Endothelial cell of umbilical vein (primary cell): Measurements from ENCODE around the gene ENOSF1. TPM values are rescaled to one million over a fixed set of nuclear protein-coding genes. Genes with fewer than 3 reads are reported as not detected.

ENCODE experiments used
- BruUV-seq: library from RNA; stranded (reverse); fragments of 400-500 nt; replicated peaks from 2 replicates; lab custom pipeline; 2021; lab: Mats Ljungman, UMichigan
- CTCF ChIA-PET: fragments of 300-600, 350-600 bp; sonication (Branson Sonifier 250); formaldehyde crosslinking; loops from one replicate; lab custom pipeline; 2021; ENCODE audit warnings: antibody characterized with exemption, inconsistent platforms; lab: Charles Lee
- POLR2A ChIA-PET: fragments of 300-600, 350-600 bp; sonication (Branson Sonifier 250); formaldehyde crosslinking; loops from one replicate; lab custom pipeline; 2021; ENCODE audit warnings: antibody characterized with exemption, inconsistent platforms; lab: Charles Lee
- DNase-seq: peaks from one replicate; pipeline ENCODE4 v3.0.0-alpha.2; 2011; ENCODE audit warnings: low read depth, low spot score
- FAIRE-seq: peaks from 2 replicates; lab custom pipeline; 2011; peaks lifted over from hg19 to GRCh38; lab: Jason Lieb, UNC
- H2AFZ ChIP-seq: 2 replicates; pipeline ENCODE4 v1.6.0; 2012; ENCODE audit warnings: low read depth, low read length, control low read depth, inconsistent platforms
- H3K27ac ChIP-seq: 2 replicates; pipeline ENCODE4 v1.5.1; 2011; ENCODE audit warnings: low read depth, mild to moderate bottlenecking, control low read depth, low read length, moderate library complexity; ENCODE audit not compliant: insufficient read depth
- H3K27me3 ChIP-seq, 2 experiments: 2 replicates each; pipeline versions ENCODE4 v1.6.0 to v1.6.1; 2011; ENCODE audit warnings: low read length in 2 of 2, mixed read lengths in 1 of 2; ENCODE audit not compliant: control insufficient read depth in 2 of 2, insufficient read depth in 2 of 2
- H3K36me3 ChIP-seq, 2 experiments: 2 replicates in 1 of 2; 3 replicates in 1 of 2; pipeline ENCODE4 v1.5.1; 2011; ENCODE audit warnings: low read length in 2 of 2, mild to moderate bottlenecking in 1 of 2, moderate library complexity in 1 of 2; ENCODE audit not compliant: control insufficient read depth in 2 of 2, insufficient read depth in 2 of 2; ENCODE audit errors: extremely low read depth in 1 of 2
- H3K4me1 ChIP-seq: 3 replicates; pipeline ENCODE4 v1.5.1; 2011; ENCODE audit warnings: mild to moderate bottlenecking, low read length; ENCODE audit not compliant: control insufficient read depth, insufficient read depth; ENCODE audit errors: extremely low read depth
- H3K4me2 ChIP-seq: 2 replicates; pipeline ENCODE4 v1.6.1; 2011; ENCODE audit warnings: low read length, control low read depth, mixed read lengths; ENCODE audit not compliant: insufficient read depth
- H3K4me3 ChIP-seq, 3 experiments: fragments of 200-600 bp in 1 of 3; sonication (generic), shearing (Covaris generic) in 1 of 3; replicated peaks in 1 of 3; 2 replicates each; pipeline ENCODE4 v1.5.1; 2011 to 2016; ENCODE audit warnings: control low read depth in 3 of 3, low read length in 3 of 3, mild to moderate bottlenecking in 2 of 3, inconsistent platforms in 1 of 3, low read depth in 1 of 3, moderate library complexity in 1 of 3; ENCODE audit not compliant: insufficient read depth in 1 of 3
- H3K79me2 ChIP-seq: 2 replicates; pipeline ENCODE4 v1.6.0; 2012; ENCODE audit warnings: low read length, inconsistent platforms; ENCODE audit not compliant: control insufficient read depth, insufficient read depth
- H3K9ac ChIP-seq: replicated peaks from 2 replicates; pipeline ENCODE3; 2011; ENCODE audit warnings: low read length, control low read depth; ENCODE audit not compliant: insufficient read depth; ENCODE audit errors: extremely low read depth
- H3K9me1 ChIP-seq: replicated peaks from 3 replicates; pipeline ENCODE4 v1.6.0; 2011; ENCODE audit warnings: mild to moderate bottlenecking, low read length; ENCODE audit not compliant: control insufficient read depth, insufficient read depth; ENCODE audit errors: extremely low read depth
- H3K9me3 ChIP-seq: replicated peaks from 2 replicates; pipeline ENCODE4 v1.5.1; 2012; ENCODE audit warnings: low read length, inconsistent platforms; ENCODE audit not compliant: control insufficient read depth, insufficient read depth
- H4K20me1 ChIP-seq: replicated peaks from 2 replicates; pipeline ENCODE3; 2011; ENCODE audit warnings: mild to moderate bottlenecking, low read length; ENCODE audit not compliant: control insufficient read depth, insufficient read depth; ENCODE audit errors: extremely low read depth
- CTCF ChIP-seq, 2 donors: IDR thresholded peaks; 1 replicate in 1 of 2; 2 replicates in 1 of 2; pipeline ENCODE4 v1.5.1; 2011; ENCODE audit warnings: low read length in 2 of 2, mild to moderate bottlenecking in 2 of 2, moderate library complexity in 2 of 2, control low read depth in 1 of 2, inconsistent platforms in 1 of 2, low read depth in 1 of 2; ENCODE audit not compliant: insufficient read depth in 1 of 2; ENCODE audit errors: extremely low read depth in 1 of 2
- FOS ChIP-seq: IDR thresholded peaks from 2 replicates; pipeline ENCODE4 v1.6.1; 2011; ENCODE audit warnings: mild to moderate bottlenecking, low read length, moderate library complexity, borderline replicate concordance; ENCODE audit not compliant: insufficient read depth
- GATA2 ChIP-seq: IDR thresholded peaks from 2 replicates; pipeline ENCODE4 v1.7.0; 2011; ENCODE audit warnings: low read depth, mild to moderate bottlenecking, moderate library complexity, mixed read lengths, low read length; ENCODE audit not compliant: insufficient read length, insufficient read depth
- MAX ChIP-seq: IDR thresholded peaks from 2 replicates; pipeline ENCODE4 v1.6.1; 2011; ENCODE audit not compliant: insufficient read depth, insufficient read length
- POLR2A ChIP-seq: IDR thresholded peaks from 2 replicates; pipeline ENCODE4 v1.6.1; 2012; ENCODE audit warnings: low read depth, mild to moderate bottlenecking, control low read depth, low read length
- POLR2AphosphoS5 ChIP-seq: IDR thresholded peaks from 2 replicates; pipeline ENCODE4 v1.6.1; 2012; ENCODE audit warnings: low read depth, mild to moderate bottlenecking, control low read depth, low read length, moderate library complexity; ENCODE audit not compliant: insufficient read depth
- dilution Hi-C: fragments of 300-500 bp; cut with MboI; formaldehyde crosslinking; loops from one replicate; pipeline ENCODE4 v1.15.0; 2019; ENCODE audit warnings: low sequenced_read_pairs; ENCODE audit not compliant: extremely low pct_ligation_motif_present
- intact Hi-C: fragments of 100-400 bp; cut with micrococcal nuclease; formaldehyde crosslinking; loops from one replicate; pipeline ENCODE4 v1.10.0; 2022
- polyA plus RNA-seq, 4 experiments: library from polyadenylated mRNA; depleted of rRNA in 3 of 4; stranded (reverse) in 3 of 4; unstranded in 1 of 4; fragments of >200 nt; gene quantifications; 2 replicates each; pipeline versions ENCODE4 v1.2.1 to v1.2.3, GENCODE V29; 2011 to 2012; ENCODE audit warnings: missing spikeins in 1 of 4
- total RNA-seq: library from RNA; stranded (reverse); gene quantifications from 2 replicates; pipeline ENCODE4 v1.2.3, GENCODE V29; 2021

Gene ENOSF1
- total and polyA plus RNA-seq, 2 donors (not counting 3 experiments of a cell fraction or from before 2014, with no cell fraction given), result 19.5 to 50.5 TPM

- H4K20me1 ChIP-seq, result no peaks in the 10 kb centered on the region
- ChIA-PET POLR2A (no interaction called here), CTCF (interaction anchor here (0.7 to 1.3 kb wide), 5 partner anchors 10 to 146 kb away, joined by 3 to 4 read pairs (median 3); partner anchors contain the start of gene ENOSF1)
- no peak overlapping the region for H3K4me3 ChIP-seq
- dilution Hi-C loops (no loop called here), intact Hi-C loops (no loop called here)
- no peaks in the 10 kb centered on the region for H3K9me1 ChIP-seq
- H3K79me2 ChIP-seq, result peaks cover 6% of the 10 kb centered on the region
- DNase-seq, result no peak
- FAIRE-seq, result no peak
- no peaks in the 10 kb centered on the region for H3K27me3 ChIP-seq
- no peak for TF ChIP-seq MAX
- no peak for TF ChIP-seq CTCF (IDR thresholded peaks at IDR 0.05; ENCODE audit: extremely low read depth in 1 of 2, insufficient read depth in 1 of 2, low read depth in 1 of 2, low read length in 2 of 2)
- TF ChIP-seq POLR2AphosphoS5, result no peak
- no peak for TF ChIP-seq POLR2A
- no peak for TF ChIP-seq GATA2
- TF ChIP-seq FOS, result no peak
- H3K27ac ChIP-seq, result no peak overlapping the region
- H3K36me3 ChIP-seq, result peaks cover 0 to 10% of the 10 kb centered on the region in 2 experiments
- no peak overlapping the region for H2AFZ ChIP-seq
- H3K9ac ChIP-seq, result no peak overlapping the region
- BruUV-seq, result no TSS peak
- no peaks in the 10 kb centered on the region for H3K9me3 ChIP-seq
- H3K4me1 ChIP-seq, result no peaks in the 10 kb centered on the region
- no peak overlapping the region for H3K4me2 ChIP-seq
These were observed 19.6 kb downstream of the ENOSF1 start for GRCh38 chr18:692824-693223.
